ENCODE results near the gene ORC6. TPM values are rescaled to one million over a fixed set of nuclear protein-coding genes. Genes with fewer than 3 reads are reported as not detected.

The ORC6 gene
- total RNA-seq, 1 donor from 2014 or later, result 0.78 TPM

DNA sequence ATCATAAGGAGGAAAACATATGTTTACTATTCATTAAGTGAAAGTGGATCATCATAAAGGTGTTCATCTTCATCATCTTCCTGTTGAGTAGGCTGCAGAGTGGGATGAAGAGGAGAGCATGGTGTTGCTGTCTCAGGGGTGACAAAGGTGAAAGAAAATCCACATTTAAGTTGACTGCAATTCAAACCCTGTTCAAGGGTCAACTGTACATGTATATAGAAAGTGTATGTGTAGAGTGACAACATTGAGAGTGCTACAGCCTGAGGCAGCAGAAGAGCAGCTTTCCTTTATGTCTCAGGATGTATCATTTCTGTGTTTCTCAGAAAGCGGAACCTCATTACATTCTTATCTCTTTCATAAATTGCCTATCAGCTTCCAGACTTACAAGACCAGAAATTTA lies 17.2 kb downstream of the ORC6 start:
- DNase-seq, result no peak
- Histone ChIP-seq H3K4me1 (no peaks in the 10 kb centered on the region), H3K36me3 (no peaks in the 10 kb centered on the region), H3K4me3 (no peak overlapping the region), H3K27ac (no peak overlapping the region), H3K9me3 (no peaks in the 10 kb centered on the region), H3K27me3 (no peaks in the 10 kb centered on the region)
- no peak for ATAC-seq
- TF ChIP-seq, protein P1, sequence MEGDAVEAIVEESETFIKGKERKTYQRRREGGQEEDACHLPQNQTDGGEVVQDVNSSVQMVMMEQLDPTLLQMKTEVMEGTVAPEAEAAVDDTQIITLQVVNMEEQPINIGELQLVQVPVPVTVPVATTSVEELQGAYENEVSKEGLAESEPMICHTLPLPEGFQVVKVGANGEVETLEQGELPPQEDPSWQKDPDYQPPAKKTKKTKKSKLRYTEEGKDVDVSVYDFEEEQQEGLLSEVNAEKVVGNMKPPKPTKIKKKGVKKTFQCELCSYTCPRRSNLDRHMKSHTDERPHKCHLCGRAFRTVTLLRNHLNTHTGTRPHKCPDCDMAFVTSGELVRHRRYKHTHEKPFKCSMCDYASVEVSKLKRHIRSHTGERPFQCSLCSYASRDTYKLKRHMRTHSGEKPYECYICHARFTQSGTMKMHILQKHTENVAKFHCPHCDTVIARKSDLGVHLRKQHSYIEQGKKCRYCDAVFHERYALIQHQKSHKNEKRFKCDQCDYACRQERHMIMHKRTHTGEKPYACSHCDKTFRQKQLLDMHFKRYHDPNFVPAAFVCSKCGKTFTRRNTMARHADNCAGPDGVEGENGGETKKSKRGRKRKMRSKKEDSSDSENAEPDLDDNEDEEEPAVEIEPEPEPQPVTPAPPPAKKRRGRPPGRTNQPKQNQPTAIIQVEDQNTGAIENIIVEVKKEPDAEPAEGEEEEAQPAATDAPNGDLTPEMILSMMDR (IDR thresholded peaks at IDR 0.05), result no peak
- intact Hi-C loops (cut with DNase I), result no loop called here

DNA sequence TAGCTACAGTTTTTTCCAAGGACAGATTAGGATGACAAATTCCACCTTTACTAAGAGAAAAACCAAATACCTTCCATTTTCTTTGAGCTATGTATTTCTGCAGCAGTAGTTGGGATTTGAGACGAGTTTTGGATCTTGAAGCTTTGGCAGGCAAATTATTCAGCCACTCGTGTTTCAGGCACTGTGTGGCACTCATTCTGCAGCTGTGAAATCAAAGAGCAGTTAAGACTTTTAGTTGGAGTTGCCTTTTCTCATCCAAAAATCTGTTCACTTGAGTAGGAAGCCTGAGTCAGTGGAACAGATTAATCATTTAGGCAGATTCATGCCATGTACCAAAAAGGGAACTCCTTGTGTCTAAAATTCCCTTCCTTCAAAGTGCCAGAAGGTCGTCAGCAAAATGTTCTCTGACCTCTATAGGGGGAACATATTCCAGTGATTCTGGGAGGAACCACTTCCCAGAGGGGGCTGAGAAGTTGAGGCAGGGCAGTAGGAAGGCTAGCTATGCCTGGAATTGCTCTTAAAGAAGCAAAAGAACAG lies 20.1 kb downstream of the ORC6 start:
- DNase-seq, result no peak
- intact Hi-C loops (cut with DNase I), result no loop called here
- Histone ChIP-seq H3K27ac (no peak overlapping the region), H3K9me3 (no peaks in the 10 kb centered on the region), H3K4me1 (no peaks in the 10 kb centered on the region), H3K4me3 (no peak overlapping the region), H3K27me3 (no peaks in the 10 kb centered on the region), H3K36me3 (no peaks in the 10 kb centered on the region)
- no peak for ATAC-seq
- TF ChIP-seq, protein P1 (IDR thresholded peaks at IDR 0.05), result no peak

DNA sequence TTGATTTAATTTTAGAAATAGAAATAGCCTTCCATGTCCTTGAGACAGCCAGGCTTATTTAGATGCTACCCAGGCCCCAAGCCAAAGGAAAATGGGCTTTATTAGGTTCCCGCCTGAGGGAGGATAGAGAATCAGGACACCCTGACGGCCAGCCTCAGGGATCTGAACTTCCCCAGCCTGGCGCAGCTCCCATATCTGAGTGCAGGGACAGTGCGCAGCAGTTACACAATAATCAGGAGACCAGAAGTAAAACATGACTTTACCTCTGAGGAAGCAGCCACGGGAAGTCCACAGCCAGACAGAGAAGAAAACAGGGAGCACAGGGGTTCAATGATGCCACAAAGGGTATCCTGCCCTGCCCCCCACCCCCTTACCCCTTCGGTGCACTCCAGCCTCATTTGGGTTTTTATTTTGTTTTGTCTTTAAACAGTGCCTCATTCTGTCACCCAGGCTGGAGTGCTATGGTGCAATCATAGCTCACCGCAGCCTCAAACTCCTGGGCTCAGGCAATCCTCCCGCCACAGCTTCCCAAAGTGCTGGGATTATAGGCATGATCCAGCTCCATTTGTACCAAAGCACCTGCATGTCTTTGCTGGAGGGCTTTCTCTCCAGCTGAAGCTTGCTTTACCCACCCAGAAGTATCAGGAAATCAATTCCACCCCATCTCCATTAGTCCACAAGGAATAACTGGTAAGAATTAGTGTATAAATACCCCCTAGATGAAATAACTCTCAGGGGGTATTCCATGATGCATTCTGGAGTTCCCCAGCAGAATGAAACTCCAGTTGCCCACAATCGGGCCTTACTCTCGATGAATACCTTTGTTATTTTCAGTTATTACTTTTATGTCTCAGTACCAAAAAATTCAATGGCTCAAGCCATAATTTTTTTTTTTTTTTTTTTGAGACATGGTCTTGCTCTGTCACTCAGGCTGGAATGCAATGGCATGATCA lies 21.9 kb downstream of the ORC6 start:
- Histone ChIP-seq H3K27ac (no peak overlapping the region), H3K4me3 (no peak overlapping the region), H3K4me1 (no peaks in the 10 kb centered on the region), H3K9me3 (no peaks in the 10 kb centered on the region), H3K27me3 (no peaks in the 10 kb centered on the region), H3K36me3 (no peaks in the 10 kb centered on the region)
- intact Hi-C loops (cut with DNase I), result no loop called here
- no peak for DNase-seq
- peak; percentile 77 for ATAC-seq
- TF ChIP-seq, protein P1 (IDR thresholded peaks at IDR 0.05), result no peak

DNA sequence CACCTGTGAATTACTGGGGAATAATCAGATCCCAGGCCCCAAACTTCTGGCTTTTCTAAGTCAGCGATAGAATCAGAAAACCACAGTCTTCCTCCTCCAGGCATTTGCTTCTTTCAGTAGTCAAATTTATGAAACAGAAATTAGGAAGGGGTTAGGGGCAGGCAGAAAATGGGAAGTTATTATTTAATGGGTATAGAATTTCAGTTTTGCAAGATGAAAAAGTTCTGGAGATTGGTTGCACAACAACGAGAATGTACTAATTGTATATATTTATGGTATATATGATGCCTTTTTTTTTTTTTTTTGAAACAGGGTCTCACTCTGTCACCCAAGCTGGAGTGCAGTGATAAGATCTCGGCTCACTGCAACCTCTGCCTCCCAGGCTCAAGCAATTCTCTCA lies 23.5 kb downstream of the ORC6 start:
- Histone ChIP-seq H3K4me1 (no peaks in the 10 kb centered on the region), H3K27ac (no peak overlapping the region), H3K4me3 (no peak overlapping the region), H3K36me3 (no peaks in the 10 kb centered on the region), H3K27me3 (no peaks in the 10 kb centered on the region), H3K9me3 (no peaks in the 10 kb centered on the region)
- DNase-seq (no peak), ATAC-seq (peak; percentile 24)
- intact Hi-C loops (cut with DNase I), result no loop called here
- TF ChIP-seq, protein P1 (IDR thresholded peaks at IDR 0.05), result no peak

DNA sequence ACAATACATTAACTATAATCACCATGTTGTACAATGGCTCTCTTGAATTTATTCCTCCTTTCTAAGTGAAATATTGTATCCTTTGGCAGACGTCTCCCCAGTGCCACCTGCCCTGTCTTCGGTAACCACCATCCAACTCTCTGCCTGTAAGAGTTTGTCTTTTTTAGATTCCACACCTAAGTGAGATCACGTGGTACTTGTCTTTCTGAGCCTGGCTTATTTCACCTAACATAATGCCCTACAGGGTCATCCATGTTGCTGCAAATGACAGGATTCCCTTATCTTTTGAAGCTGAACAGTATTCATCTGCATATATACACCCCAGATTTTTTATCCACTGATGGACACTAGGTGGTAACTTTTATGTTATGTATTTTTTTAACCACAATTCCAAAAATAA lies 24.2 kb downstream of the ORC6 start:
- Histone ChIP-seq H3K27me3 (no peaks in the 10 kb centered on the region), H3K27ac (no peak overlapping the region), H3K9me3 (no peaks in the 10 kb centered on the region), H3K4me1 (no peaks in the 10 kb centered on the region), H3K36me3 (no peaks in the 10 kb centered on the region), H3K4me3 (no peak overlapping the region)
- no peak for ATAC-seq
- intact Hi-C loops (cut with DNase I), result no loop called here
- TF ChIP-seq, protein P1 (IDR thresholded peaks at IDR 0.05), result no peak
- no peak for DNase-seq

All from upper lobe of right lung (tissue), 1 donor.